D721Med (cell line): Measurements from ENCODE around the gene BET1.

Experiments used
- DNase-seq: peaks from one replicate; pipeline ENCODE4 v3.0.0; 2011; ENCODE audit warnings: low spot score; ENCODE audit not compliant: insufficient read length
- FAIRE-seq: peaks from 2 replicates; lab custom pipeline; 2011; peaks lifted over from hg19 to GRCh38; lab: Jason Lieb, UNC
- CTCF ChIP-seq: IDR thresholded peaks from 2 replicates; pipeline ENCODE4 v1.5.1; 2012; ENCODE audit warnings: mild to moderate bottlenecking, control low read depth; ENCODE audit not compliant: insufficient read depth; ENCODE audit errors: missing control alignments

The BET1 gene

GRCh38 chr7:93945756-93946535 is 58.2 kb downstream of the BET1 start:
- peak; percentile 21 for FAIRE-seq

GRCh38 chr7:93945083-93945482 is 59.1 kb downstream of the BET1 start:
- FAIRE-seq (no peak), DNase-seq (no peak)
- TF ChIP-seq CTCF, result no peak

More at GRCh38 chr7:93945756-93946535, 58.2 kb downstream of the BET1 start:
- DNase-seq, result no peak
- TF ChIP-seq CTCF, result no peak

GRCh38 chr7:93944673-93945072 is 59.5 kb downstream of the BET1 start:
- DNase-seq (no peak), FAIRE-seq (no peak)
- no peak for TF ChIP-seq CTCF

- no peak for FAIRE-seq
- no peak for DNase-seq
- TF ChIP-seq CTCF, result no peak
These were observed 60.2 kb downstream of the BET1 start for GRCh38 chr7:93943816-93944540.
